H1 (cell line): Measurements from ENCODE around the gene SPEN. TPM values are rescaled to one million over a fixed set of nuclear protein-coding genes. Genes with fewer than 3 reads are reported as not detected.

ENCODE experiments used
- CTCF ChIA-PET: fragments of 300-600 bp; sonication (Branson Sonifier 250); formaldehyde crosslinking; loops from one replicate; lab custom pipeline; 2021; ENCODE audit not compliant: partially characterized antibody; lab: Charles Lee
- POLR2A ChIA-PET: fragments of 300-600 bp; sonication (Branson Sonifier 250); formaldehyde crosslinking; loops from one replicate; lab custom pipeline; 2021; ENCODE audit warnings: inconsistent platforms; ENCODE audit not compliant: partially characterized antibody; lab: Charles Lee
- DNase-seq, 2 experiments: peaks; one replicate each; pipeline versions ENCODE4 v3.0.0 to v3.0.0-alpha.2; 2010 to 2022; ENCODE audit warnings: low spot score in 2 of 2, low read depth in 1 of 2, mixed read lengths in 1 of 2
- FAIRE-seq: peaks from 2 replicates; lab custom pipeline; 2011; peaks lifted over from hg19 to GRCh38; lab: Jason Lieb, UNC
- H2AFZ ChIP-seq: 2 replicates; pipeline ENCODE4 v1.8.1; 2012; ENCODE audit warnings: low read length, inconsistent platforms
- H2AK5ac ChIP-seq: 2 replicates; pipeline ENCODE4 v1.6.1; 2013; ENCODE audit warnings: low read depth, low read length
- H2BK120ac ChIP-seq: replicated peaks from 2 replicates; pipeline ENCODE3; 2013; ENCODE audit warnings: low read depth, low read length, inconsistent platforms
- H2BK12ac ChIP-seq: 2 replicates; pipeline ENCODE4 v1.6.1; 2013; ENCODE audit warnings: low read depth, low read length
- H2BK15ac ChIP-seq: 2 replicates; pipeline ENCODE4 v1.6.1; 2013; ENCODE audit warnings: low read length
- H2BK20ac ChIP-seq: 2 replicates; pipeline ENCODE4 v1.6.1; 2013; ENCODE audit warnings: low read length
- H2BK5ac ChIP-seq: 2 replicates; pipeline ENCODE4 v1.6.1; 2013; ENCODE audit warnings: low read depth, low read length
- H3K14ac ChIP-seq: 2 replicates; pipeline ENCODE4 v1.6.1; 2013; ENCODE audit warnings: inconsistent platforms; ENCODE audit not compliant: insufficient read length
- H3K18ac ChIP-seq: 2 replicates; pipeline ENCODE4 v1.6.1; 2013; ENCODE audit warnings: low read length; ENCODE audit errors: extremely low read depth
- H3K23ac ChIP-seq: 2 replicates; pipeline ENCODE4 v1.6.1; 2013; ENCODE audit warnings: inconsistent platforms; ENCODE audit not compliant: insufficient read length
- H3K23me2 ChIP-seq: 2 replicates; pipeline ENCODE4 v1.6.1; 2013; ENCODE audit warnings: low read depth, low read length
- H3K27ac ChIP-seq: 2 replicates; pipeline ENCODE4 v1.6.1; 2011; ENCODE audit warnings: low read depth, low read length, inconsistent platforms
- H3K27me3 ChIP-seq, 4 experiments: replicated peaks in 1 of 4; 1 replicate in 1 of 4; 2 replicates in 3 of 4; pipeline versions ENCODE4 v1.6.1 to v1.8.1; 2011 to 2013; ENCODE audit warnings: low read length in 3 of 4, mild to moderate bottlenecking in 3 of 4, inconsistent platforms in 2 of 4, mixed read lengths in 2 of 4, moderate library complexity in 1 of 4; ENCODE audit not compliant: control insufficient read depth in 3 of 4, insufficient read depth in 3 of 4; ENCODE audit errors: extremely low read depth in 1 of 4
- H3K36me3 ChIP-seq, 4 experiments: 2 replicates each; pipeline versions ENCODE4 v1.6.1 to v1.8.1; 2011 to 2013; ENCODE audit warnings: mild to moderate bottlenecking in 4 of 4, low read length in 3 of 4, moderate library complexity in 2 of 4, control low read depth in 1 of 4, inconsistent platforms in 1 of 4; ENCODE audit not compliant: insufficient read depth in 4 of 4, control insufficient read depth in 2 of 4
- H3K4ac ChIP-seq: replicated peaks from 2 replicates; pipeline ENCODE3; 2013; ENCODE audit warnings: low read length, low read depth, mixed read lengths, inconsistent platforms; ENCODE audit not compliant: insufficient read length
- H3K4me1 ChIP-seq, 4 experiments: replicated peaks in 1 of 4; 1 replicate in 1 of 4; 2 replicates in 3 of 4; pipeline versions ENCODE4 v1.6.1 to v1.8.1; 2011 to 2013; ENCODE audit warnings: low read length in 3 of 4, inconsistent platforms in 2 of 4, mixed read lengths in 1 of 4; ENCODE audit not compliant: insufficient read depth in 4 of 4, control insufficient read depth in 3 of 4
- H3K4me2 ChIP-seq, 2 experiments: 2 replicates each; pipeline versions ENCODE4 v1.6.1 to v1.8.1; 2011 to 2013; ENCODE audit warnings: low read depth in 2 of 2, low read length in 2 of 2, control low read depth in 1 of 2, inconsistent platforms in 1 of 2, mild to moderate bottlenecking in 1 of 2; ENCODE audit not compliant: insufficient read depth in 1 of 2
- H3K4me3 ChIP-seq, 4 experiments: fragments of 200-600, 300-600 bp in 1 of 4; sonication (generic), shearing (Covaris generic), sonication (Bioruptor Twin) in 1 of 4; 2 replicates each; pipeline versions ENCODE4 v1.5.1 to v1.8.1; 2011 to 2016; ENCODE audit warnings: low read length in 4 of 4, low read depth in 3 of 4, control low read depth in 2 of 4, inconsistent platforms in 2 of 4, mild to moderate bottlenecking in 2 of 4, mixed read lengths in 1 of 4, moderate library complexity in 1 of 4; ENCODE audit not compliant: insufficient read depth in 2 of 4; ENCODE audit errors: extremely low read depth in 1 of 4
- H3K56ac ChIP-seq: replicated peaks from 2 replicates; pipeline ENCODE3; 2013; ENCODE audit warnings: low read depth, mild to moderate bottlenecking, mixed read lengths, low read length, inconsistent platforms; ENCODE audit not compliant: insufficient read length
- H3K79me1 ChIP-seq: 2 replicates; pipeline ENCODE4 v1.6.1; 2013; ENCODE audit warnings: low read depth, low read length, control low read depth
- H3K79me2 ChIP-seq, 2 experiments: 2 replicates each; pipeline versions ENCODE4 v1.6.1 to v1.8.1; 2012 to 2013; ENCODE audit warnings: low read length in 2 of 2, mild to moderate bottlenecking in 2 of 2, inconsistent platforms in 1 of 2; ENCODE audit not compliant: insufficient read depth in 2 of 2, control insufficient read depth in 1 of 2
- H3K9ac ChIP-seq, 4 experiments: replicated peaks in 1 of 4; 1 replicate in 1 of 4; 2 replicates in 3 of 4; pipeline versions ENCODE4 v1.6.1 to v1.8.1; 2011 to 2013; ENCODE audit warnings: low read depth in 3 of 4, low read length in 3 of 4, control low read depth in 2 of 4, mild to moderate bottlenecking in 2 of 4, moderate library complexity in 2 of 4, inconsistent platforms in 1 of 4; ENCODE audit errors: extremely low read depth in 1 of 4
- H3K9me3 ChIP-seq, 2 experiments: 2 replicates each; pipeline versions ENCODE4 v1.6.1 to v1.8.1; 2012 to 2013; ENCODE audit warnings: mild to moderate bottlenecking in 2 of 2, moderate library complexity in 2 of 2, control low read depth in 1 of 2, inconsistent platforms in 1 of 2, low read depth in 1 of 2, low read length in 1 of 2, mixed read lengths in 1 of 2; ENCODE audit not compliant: insufficient read depth in 2 of 2
- H4K20me1 ChIP-seq, 2 experiments: replicated peaks in 1 of 2; 2 replicates each; pipeline versions ENCODE3 to v1.8.1; 2011 to 2013; ENCODE audit warnings: inconsistent platforms in 2 of 2, low read length in 2 of 2, mild to moderate bottlenecking in 1 of 2; ENCODE audit not compliant: insufficient read depth in 2 of 2, control insufficient read depth in 1 of 2
- H4K5ac ChIP-seq: 2 replicates; pipeline ENCODE4 v1.6.1; 2013; ENCODE audit warnings: low read length, low read depth, mixed read lengths, inconsistent platforms; ENCODE audit not compliant: insufficient read length
- H4K8ac ChIP-seq: 2 replicates; pipeline ENCODE4 v1.8.0; 2013; ENCODE audit warnings: mild to moderate bottlenecking, moderate library complexity, low read length, inconsistent platforms; ENCODE audit not compliant: insufficient read depth; ENCODE audit errors: extremely low read depth
- H4K91ac ChIP-seq: replicated peaks from 2 replicates; pipeline ENCODE3; 2013; ENCODE audit warnings: low read length, mixed read lengths, inconsistent platforms; ENCODE audit not compliant: insufficient read length
- ASH2L ChIP-seq: fragments of 200-600, 300-600 bp; sonication (generic); IDR thresholded peaks from one replicate; pipeline ENCODE4 v1.7.1; 2017; ENCODE audit warnings: low read length
- ATF3 ChIP-seq: IDR thresholded peaks from 2 replicates; pipeline ENCODE4 v1.6.1; 2011; ENCODE audit warnings: low read depth, mild to moderate bottlenecking, low read length; ENCODE audit not compliant: insufficient read depth
- CHD1 ChIP-seq: IDR thresholded peaks from 2 replicates; pipeline ENCODE4 v1.6.1; 2012; ENCODE audit warnings: low read depth, low read length, improper control_type of control experiment
- CREB1 ChIP-seq: IDR thresholded peaks from 2 replicates; pipeline ENCODE4 v1.6.1; 2012; ENCODE audit warnings: inconsistent platforms
- E2F6 ChIP-seq: IDR thresholded peaks from 2 replicates; pipeline ENCODE4 v1.6.1; 2012; ENCODE audit warnings: inconsistent platforms
- GABPA ChIP-seq: IDR thresholded peaks from 2 replicates; pipeline ENCODE4 v1.6.1; 2011; ENCODE audit warnings: mild to moderate bottlenecking, low read length, moderate library complexity, borderline replicate concordance; ENCODE audit not compliant: insufficient read depth
- RBBP5 ChIP-seq: IDR thresholded peaks from 2 replicates; pipeline ENCODE4 v1.7.1; 2012; ENCODE audit warnings: low read depth, mild to moderate bottlenecking, inconsistent platforms, low read length, moderate library complexity, borderline replicate concordance
- RFX5 ChIP-seq: IDR thresholded peaks from 2 replicates; pipeline ENCODE4 v1.6.1; 2011; ENCODE audit warnings: low read depth, low read length, improper control_type of control experiment, borderline replicate concordance
- SRF ChIP-seq: IDR thresholded peaks from 2 replicates; pipeline ENCODE4 v1.6.1; 2011; ENCODE audit warnings: mild to moderate bottlenecking, low read depth, low read length, moderate library complexity
- USF2 ChIP-seq: IDR thresholded peaks from 2 replicates; pipeline ENCODE4 v1.6.1; 2011; ENCODE audit warnings: low read length, improper control_type of control experiment
- WGBS, 2 experiments: shearing (Covaris generic) in 1 of 2; methylation state at CpG; one replicate each; pipeline versions ENCODE4 v1.1.6 to v1.1.7; 2013 to 2015; ENCODE audit warnings: low lambda C conversion rate in 2 of 2, mixed read lengths in 2 of 2, inconsistent platforms in 1 of 2, low coverage in 1 of 2, missing lambda C conversion rate in 1 of 2; ENCODE audit not compliant: insufficient replicate concordance in 2 of 2, insufficient coverage in 1 of 2, insufficient read length in 1 of 2; ENCODE audit errors: extremely low coverage in 1 of 2, missing lambda C conversion rate in 1 of 2; 5-methylcytosine and 5-hydroxymethylcytosine counted together
- polyA plus RNA-seq, 7 experiments: library from polyadenylated mRNA; depleted of rRNA in 3 of 7; stranded (reverse) in 5 of 7; unstranded in 2 of 7; fragments of >200 nt in 5 of 7; fragments of 200-250 nt in 2 of 7; gene quantifications; 1 replicate in 5 of 7; 2 replicates in 1 of 7; 4 replicates in 1 of 7; pipeline versions ENCODE4 v1.2.1 to v1.2.3, GENCODE V29; 2011 to 2013; ENCODE audit warnings: missing spikeins in 2 of 7, mixed read lengths in 2 of 7
- total RNA-seq: library from RNA; stranded (reverse); fragmentation: NEBNext Ultra II Directional; extraction: Animal tissue kit (Norgen Biotek cat#: 25700); gene quantifications from 2 replicates; pipeline ENCODE4 v1.2.1, GENCODE V29; 2021

SPEN gene
- total and polyA plus RNA-seq, 2 of the 8 experiments (the other 6 are each of a cell fraction or from before 2014, with no cell fraction given) = 12.5 to 52.1 TPM

GRCh38 chr1:15916916-15917315 is 69.4 kb downstream of the SPEN start:
- Histone ChIP-seq H3K36me3 (peaks cover 4 to 48% (median 18%) of the 10 kb centered on the region in 4 experiments; a peak in 7 of 8 replicates), H2BK12ac (no peak overlapping the region), H4K5ac (no peak overlapping the region), H2BK120ac (no peak overlapping the region), H2AK5ac (no peak overlapping the region), H2BK15ac (no peak overlapping the region), H4K8ac (no peak overlapping the region), H3K4me3 (no peak overlapping the region), H3K27me3 (no peaks in the 10 kb centered on the region), H3K9me3 (no peaks in the 10 kb centered on the region), H3K56ac (no peak overlapping the region), H3K23ac (no peak overlapping the region), H3K4me2 (no peak overlapping the region), H4K20me1 (no peaks in the 10 kb centered on the region), H3K4me1 (no peaks in the 10 kb centered on the region), H3K18ac (no peak overlapping the region), H3K23me2 (no peaks in the 10 kb centered on the region), H3K79me2 (no peaks in the 10 kb centered on the region; a peak in 2 of 4 replicates), H3K9ac (no peak overlapping the region), H3K4ac (no peak overlapping the region), H2AFZ (no peak overlapping the region), H3K79me1 (no peaks in the 10 kb centered on the region; the same call in 1 of the 2 replicates), H3K14ac (no peak overlapping the region), H4K91ac (no peak overlapping the region), H2BK20ac (no peak overlapping the region), H3K27ac (no peak overlapping the region), H2BK5ac (no peak overlapping the region)
- FAIRE-seq (no peak), DNase-seq (no peak)
- 73% methylated on average over 7 of the region's 7 CpGs; no CpG with 5 or more reads in 1 of the 2 experiments for WGBS, 2 experiments
- CTCF ChIA-PET = interaction anchor here (1.5 kb wide), 1 partner anchor 21 kb away, joined by 11 read pairs; no protein-coding TSS in a partner anchor
- TF ChIP-seq USF2 (no peak), RFX5 (no peak), RBBP5 (no peak), GABPA (no peak), SRF (no peak), E2F6 (no peak), CREB1 (no peak), ASH2L (no peak), ATF3 (no peak), CHD1 (no peak)
- POLR2A ChIA-PET = no interaction called here
